ENCODE data around the gene FBXO3.

GRCh38 chr11:33699515-33700062 lies 74.7 kb downstream of the FBXO3 start:
- TF ChIP-seq, protein P1, sequence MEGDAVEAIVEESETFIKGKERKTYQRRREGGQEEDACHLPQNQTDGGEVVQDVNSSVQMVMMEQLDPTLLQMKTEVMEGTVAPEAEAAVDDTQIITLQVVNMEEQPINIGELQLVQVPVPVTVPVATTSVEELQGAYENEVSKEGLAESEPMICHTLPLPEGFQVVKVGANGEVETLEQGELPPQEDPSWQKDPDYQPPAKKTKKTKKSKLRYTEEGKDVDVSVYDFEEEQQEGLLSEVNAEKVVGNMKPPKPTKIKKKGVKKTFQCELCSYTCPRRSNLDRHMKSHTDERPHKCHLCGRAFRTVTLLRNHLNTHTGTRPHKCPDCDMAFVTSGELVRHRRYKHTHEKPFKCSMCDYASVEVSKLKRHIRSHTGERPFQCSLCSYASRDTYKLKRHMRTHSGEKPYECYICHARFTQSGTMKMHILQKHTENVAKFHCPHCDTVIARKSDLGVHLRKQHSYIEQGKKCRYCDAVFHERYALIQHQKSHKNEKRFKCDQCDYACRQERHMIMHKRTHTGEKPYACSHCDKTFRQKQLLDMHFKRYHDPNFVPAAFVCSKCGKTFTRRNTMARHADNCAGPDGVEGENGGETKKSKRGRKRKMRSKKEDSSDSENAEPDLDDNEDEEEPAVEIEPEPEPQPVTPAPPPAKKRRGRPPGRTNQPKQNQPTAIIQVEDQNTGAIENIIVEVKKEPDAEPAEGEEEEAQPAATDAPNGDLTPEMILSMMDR (IDR thresholded peaks at IDR 0.05 in 2 of 3, conservative IDR thresholded peaks at IDR 0.05 in 1 of 3; ENCODE audit: borderline replicate concordance in 1 of 3, insufficient read depth in 1 of 3, low read depth in 2 of 3, low read length in 2 of 3): no peak
- TF ChIP-seq RAD21 (IDR thresholded peaks at IDR 0.05; ENCODE audit: low read depth) (no peak), POLR2A (IDR thresholded peaks at IDR 0.05; ENCODE audit: borderline replicate concordance, extremely low read depth, insufficient read depth, insufficient read length) (no peak), EZH2phosphoT487 (IDR thresholded peaks at IDR 0.05; ENCODE audit: borderline replicate concordance) (no peak), POLR2AphosphoS5 (IDR thresholded peaks at IDR 0.05; ENCODE audit: low read depth, low read length) (no peak), ATF3 (IDR thresholded peaks at IDR 0.05) (no peak), JUND (IDR thresholded peaks at IDR 0.05) (no peak), CEBPB (IDR thresholded peaks at IDR 0.05; ENCODE audit: low read depth) (no peak), EZH2 (IDR thresholded peaks at IDR 0.05) (no peak), TCF7L2 (IDR thresholded peaks at IDR 0.05; ENCODE audit: borderline replicate concordance, extremely low read depth, insufficient read depth, insufficient read length) (no peak), SRF (IDR thresholded peaks at IDR 0.05; ENCODE audit: low read depth) (no peak), SIN3A (IDR thresholded peaks at IDR 0.05; ENCODE audit: low read depth) (no peak), YY1 (IDR thresholded peaks at IDR 0.05; ENCODE audit: extremely low read depth, insufficient replicate concordance, low read depth, low read length) (no peak)
- TF ChIP-seq, protein P2, sequence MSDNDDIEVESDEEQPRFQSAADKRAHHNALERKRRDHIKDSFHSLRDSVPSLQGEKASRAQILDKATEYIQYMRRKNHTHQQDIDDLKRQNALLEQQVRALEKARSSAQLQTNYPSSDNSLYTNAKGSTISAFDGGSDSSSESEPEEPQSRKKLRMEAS (IDR thresholded peaks at IDR 0.05): no peak
